HL-60 (cell line): ENCODE results near the gene WNT10A.

Experiments
- SPI1 ChIP-seq: IDR thresholded peaks from 2 replicates; pipeline ENCODE4 v1.6.1; 2012; ENCODE audit warnings: low read depth, mild to moderate bottlenecking, borderline replicate concordance
- TF ChIP-seq, protein P1 (sequence below): IDR thresholded peaks from one replicate; pipeline ENCODE4 v1.5.1; 2011; ENCODE audit warnings: low read length, control low read depth, inconsistent platforms; ENCODE audit not compliant: insufficient read depth
- TF ChIP-seq, protein P2 (sequence below): IDR thresholded peaks from 2 replicates; pipeline ENCODE4 v1.6.1; 2012; ENCODE audit warnings: low read depth; ENCODE audit not compliant: insufficient replicate concordance

DNA sequence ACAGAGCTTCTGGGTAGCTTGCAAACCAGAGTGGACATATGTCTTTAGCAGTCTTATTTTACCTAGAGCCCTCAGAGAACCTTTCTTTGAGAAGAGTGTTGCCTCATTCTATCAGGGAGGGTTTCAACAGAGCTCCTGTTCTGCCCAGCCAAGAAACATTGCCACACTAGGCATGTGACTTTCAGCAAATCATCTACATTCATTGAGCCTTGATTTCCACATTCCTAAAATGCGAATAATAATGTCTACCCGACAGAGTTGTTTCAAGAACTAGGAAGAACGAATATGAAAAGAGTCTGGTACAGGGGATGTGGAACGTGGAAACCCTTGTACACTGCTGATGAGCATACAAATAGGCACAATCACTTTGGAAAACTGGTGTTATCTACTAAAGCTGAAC lies 41.2 kb upstream of the WNT10A start:
- TF ChIP-seq, protein P1, sequence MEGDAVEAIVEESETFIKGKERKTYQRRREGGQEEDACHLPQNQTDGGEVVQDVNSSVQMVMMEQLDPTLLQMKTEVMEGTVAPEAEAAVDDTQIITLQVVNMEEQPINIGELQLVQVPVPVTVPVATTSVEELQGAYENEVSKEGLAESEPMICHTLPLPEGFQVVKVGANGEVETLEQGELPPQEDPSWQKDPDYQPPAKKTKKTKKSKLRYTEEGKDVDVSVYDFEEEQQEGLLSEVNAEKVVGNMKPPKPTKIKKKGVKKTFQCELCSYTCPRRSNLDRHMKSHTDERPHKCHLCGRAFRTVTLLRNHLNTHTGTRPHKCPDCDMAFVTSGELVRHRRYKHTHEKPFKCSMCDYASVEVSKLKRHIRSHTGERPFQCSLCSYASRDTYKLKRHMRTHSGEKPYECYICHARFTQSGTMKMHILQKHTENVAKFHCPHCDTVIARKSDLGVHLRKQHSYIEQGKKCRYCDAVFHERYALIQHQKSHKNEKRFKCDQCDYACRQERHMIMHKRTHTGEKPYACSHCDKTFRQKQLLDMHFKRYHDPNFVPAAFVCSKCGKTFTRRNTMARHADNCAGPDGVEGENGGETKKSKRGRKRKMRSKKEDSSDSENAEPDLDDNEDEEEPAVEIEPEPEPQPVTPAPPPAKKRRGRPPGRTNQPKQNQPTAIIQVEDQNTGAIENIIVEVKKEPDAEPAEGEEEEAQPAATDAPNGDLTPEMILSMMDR = no peak
- TF ChIP-seq, protein P2, sequence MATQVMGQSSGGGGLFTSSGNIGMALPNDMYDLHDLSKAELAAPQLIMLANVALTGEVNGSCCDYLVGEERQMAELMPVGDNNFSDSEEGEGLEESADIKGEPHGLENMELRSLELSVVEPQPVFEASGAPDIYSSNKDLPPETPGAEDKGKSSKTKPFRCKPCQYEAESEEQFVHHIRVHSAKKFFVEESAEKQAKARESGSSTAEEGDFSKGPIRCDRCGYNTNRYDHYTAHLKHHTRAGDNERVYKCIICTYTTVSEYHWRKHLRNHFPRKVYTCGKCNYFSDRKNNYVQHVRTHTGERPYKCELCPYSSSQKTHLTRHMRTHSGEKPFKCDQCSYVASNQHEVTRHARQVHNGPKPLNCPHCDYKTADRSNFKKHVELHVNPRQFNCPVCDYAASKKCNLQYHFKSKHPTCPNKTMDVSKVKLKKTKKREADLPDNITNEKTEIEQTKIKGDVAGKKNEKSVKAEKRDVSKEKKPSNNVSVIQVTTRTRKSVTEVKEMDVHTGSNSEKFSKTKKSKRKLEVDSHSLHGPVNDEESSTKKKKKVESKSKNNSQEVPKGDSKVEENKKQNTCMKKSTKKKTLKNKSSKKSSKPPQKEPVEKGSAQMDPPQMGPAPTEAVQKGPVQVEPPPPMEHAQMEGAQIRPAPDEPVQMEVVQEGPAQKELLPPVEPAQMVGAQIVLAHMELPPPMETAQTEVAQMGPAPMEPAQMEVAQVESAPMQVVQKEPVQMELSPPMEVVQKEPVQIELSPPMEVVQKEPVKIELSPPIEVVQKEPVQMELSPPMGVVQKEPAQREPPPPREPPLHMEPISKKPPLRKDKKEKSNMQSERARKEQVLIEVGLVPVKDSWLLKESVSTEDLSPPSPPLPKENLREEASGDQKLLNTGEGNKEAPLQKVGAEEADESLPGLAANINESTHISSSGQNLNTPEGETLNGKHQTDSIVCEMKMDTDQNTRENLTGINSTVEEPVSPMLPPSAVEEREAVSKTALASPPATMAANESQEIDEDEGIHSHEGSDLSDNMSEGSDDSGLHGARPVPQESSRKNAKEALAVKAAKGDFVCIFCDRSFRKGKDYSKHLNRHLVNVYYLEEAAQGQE = no peak
- TF ChIP-seq SPI1 = no peak
